H1 (cell line): ENCODE data around the gene ST6GALNAC3. TPM values are rescaled to one million over a fixed set of nuclear protein-coding genes. Genes with fewer than 3 reads are reported as not detected.

ENCODE experiments used
- CTCF ChIA-PET: fragments of 300-600 bp; sonication (Branson Sonifier 250); formaldehyde crosslinking; loops from one replicate; lab custom pipeline; 2021; ENCODE audit not compliant: partially characterized antibody; lab: Charles Lee
- POLR2A ChIA-PET: fragments of 300-600 bp; sonication (Branson Sonifier 250); formaldehyde crosslinking; loops from one replicate; lab custom pipeline; 2021; ENCODE audit warnings: inconsistent platforms; ENCODE audit not compliant: partially characterized antibody; lab: Charles Lee
- DNase-seq, 2 experiments: peaks; one replicate each; pipeline versions ENCODE4 v3.0.0 to v3.0.0-alpha.2; 2010 to 2022; ENCODE audit warnings: low spot score in 2 of 2, low read depth in 1 of 2, mixed read lengths in 1 of 2
- FAIRE-seq: peaks from 2 replicates; lab custom pipeline; 2011; peaks lifted over from hg19 to GRCh38; lab: Jason Lieb, UNC
- H2AFZ ChIP-seq: 2 replicates; pipeline ENCODE4 v1.8.1; 2012; ENCODE audit warnings: low read length, inconsistent platforms
- H2AK5ac ChIP-seq: 2 replicates; pipeline ENCODE4 v1.6.1; 2013; ENCODE audit warnings: low read depth, low read length
- H2BK120ac ChIP-seq: replicated peaks from 2 replicates; pipeline ENCODE3; 2013; ENCODE audit warnings: low read depth, low read length, inconsistent platforms
- H2BK12ac ChIP-seq: 2 replicates; pipeline ENCODE4 v1.6.1; 2013; ENCODE audit warnings: low read depth, low read length
- H2BK15ac ChIP-seq: 2 replicates; pipeline ENCODE4 v1.6.1; 2013; ENCODE audit warnings: low read length
- H2BK20ac ChIP-seq: 2 replicates; pipeline ENCODE4 v1.6.1; 2013; ENCODE audit warnings: low read length
- H2BK5ac ChIP-seq: 2 replicates; pipeline ENCODE4 v1.6.1; 2013; ENCODE audit warnings: low read depth, low read length
- H3K14ac ChIP-seq: 2 replicates; pipeline ENCODE4 v1.6.1; 2013; ENCODE audit warnings: inconsistent platforms; ENCODE audit not compliant: insufficient read length
- H3K18ac ChIP-seq: 2 replicates; pipeline ENCODE4 v1.6.1; 2013; ENCODE audit warnings: low read length; ENCODE audit errors: extremely low read depth
- H3K23ac ChIP-seq: 2 replicates; pipeline ENCODE4 v1.6.1; 2013; ENCODE audit warnings: inconsistent platforms; ENCODE audit not compliant: insufficient read length
- H3K23me2 ChIP-seq: 2 replicates; pipeline ENCODE4 v1.6.1; 2013; ENCODE audit warnings: low read depth, low read length
- H3K27ac ChIP-seq: 2 replicates; pipeline ENCODE4 v1.6.1; 2011; ENCODE audit warnings: low read depth, low read length, inconsistent platforms
- H3K27me3 ChIP-seq, 4 experiments: replicated peaks in 1 of 4; 1 replicate in 1 of 4; 2 replicates in 3 of 4; pipeline versions ENCODE4 v1.6.1 to v1.8.1; 2011 to 2013; ENCODE audit warnings: low read length in 3 of 4, mild to moderate bottlenecking in 3 of 4, inconsistent platforms in 2 of 4, mixed read lengths in 2 of 4, moderate library complexity in 1 of 4; ENCODE audit not compliant: control insufficient read depth in 3 of 4, insufficient read depth in 3 of 4; ENCODE audit errors: extremely low read depth in 1 of 4
- H3K36me3 ChIP-seq, 4 experiments: 2 replicates each; pipeline versions ENCODE4 v1.6.1 to v1.8.1; 2011 to 2013; ENCODE audit warnings: mild to moderate bottlenecking in 4 of 4, low read length in 3 of 4, moderate library complexity in 2 of 4, control low read depth in 1 of 4, inconsistent platforms in 1 of 4; ENCODE audit not compliant: insufficient read depth in 4 of 4, control insufficient read depth in 2 of 4
- H3K4ac ChIP-seq: replicated peaks from 2 replicates; pipeline ENCODE3; 2013; ENCODE audit warnings: low read length, low read depth, mixed read lengths, inconsistent platforms; ENCODE audit not compliant: insufficient read length
- H3K4me1 ChIP-seq, 4 experiments: replicated peaks in 1 of 4; 1 replicate in 1 of 4; 2 replicates in 3 of 4; pipeline versions ENCODE4 v1.6.1 to v1.8.1; 2011 to 2013; ENCODE audit warnings: low read length in 3 of 4, inconsistent platforms in 2 of 4, mixed read lengths in 1 of 4; ENCODE audit not compliant: insufficient read depth in 4 of 4, control insufficient read depth in 3 of 4
- H3K4me2 ChIP-seq, 2 experiments: 2 replicates each; pipeline versions ENCODE4 v1.6.1 to v1.8.1; 2011 to 2013; ENCODE audit warnings: low read depth in 2 of 2, low read length in 2 of 2, control low read depth in 1 of 2, inconsistent platforms in 1 of 2, mild to moderate bottlenecking in 1 of 2; ENCODE audit not compliant: insufficient read depth in 1 of 2
- H3K4me3 ChIP-seq, 4 experiments: fragments of 200-600, 300-600 bp in 1 of 4; sonication (generic), shearing (Covaris generic), sonication (Bioruptor Twin) in 1 of 4; 2 replicates each; pipeline versions ENCODE4 v1.5.1 to v1.8.1; 2011 to 2016; ENCODE audit warnings: low read length in 4 of 4, low read depth in 3 of 4, control low read depth in 2 of 4, inconsistent platforms in 2 of 4, mild to moderate bottlenecking in 2 of 4, mixed read lengths in 1 of 4, moderate library complexity in 1 of 4; ENCODE audit not compliant: insufficient read depth in 2 of 4; ENCODE audit errors: extremely low read depth in 1 of 4
- H3K56ac ChIP-seq: replicated peaks from 2 replicates; pipeline ENCODE3; 2013; ENCODE audit warnings: low read depth, mild to moderate bottlenecking, mixed read lengths, low read length, inconsistent platforms; ENCODE audit not compliant: insufficient read length
- H3K79me1 ChIP-seq: 2 replicates; pipeline ENCODE4 v1.6.1; 2013; ENCODE audit warnings: low read depth, low read length, control low read depth
- H3K79me2 ChIP-seq, 2 experiments: 2 replicates each; pipeline versions ENCODE4 v1.6.1 to v1.8.1; 2012 to 2013; ENCODE audit warnings: low read length in 2 of 2, mild to moderate bottlenecking in 2 of 2, inconsistent platforms in 1 of 2; ENCODE audit not compliant: insufficient read depth in 2 of 2, control insufficient read depth in 1 of 2
- H3K9ac ChIP-seq, 4 experiments: replicated peaks in 1 of 4; 1 replicate in 1 of 4; 2 replicates in 3 of 4; pipeline versions ENCODE4 v1.6.1 to v1.8.1; 2011 to 2013; ENCODE audit warnings: low read depth in 3 of 4, low read length in 3 of 4, control low read depth in 2 of 4, mild to moderate bottlenecking in 2 of 4, moderate library complexity in 2 of 4, inconsistent platforms in 1 of 4; ENCODE audit errors: extremely low read depth in 1 of 4
- H3K9me3 ChIP-seq, 2 experiments: 2 replicates each; pipeline versions ENCODE4 v1.6.1 to v1.8.1; 2012 to 2013; ENCODE audit warnings: mild to moderate bottlenecking in 2 of 2, moderate library complexity in 2 of 2, control low read depth in 1 of 2, inconsistent platforms in 1 of 2, low read depth in 1 of 2, low read length in 1 of 2, mixed read lengths in 1 of 2; ENCODE audit not compliant: insufficient read depth in 2 of 2
- H4K20me1 ChIP-seq, 2 experiments: replicated peaks in 1 of 2; 2 replicates each; pipeline versions ENCODE3 to v1.8.1; 2011 to 2013; ENCODE audit warnings: inconsistent platforms in 2 of 2, low read length in 2 of 2, mild to moderate bottlenecking in 1 of 2; ENCODE audit not compliant: insufficient read depth in 2 of 2, control insufficient read depth in 1 of 2
- H4K5ac ChIP-seq: 2 replicates; pipeline ENCODE4 v1.6.1; 2013; ENCODE audit warnings: low read length, low read depth, mixed read lengths, inconsistent platforms; ENCODE audit not compliant: insufficient read length
- H4K8ac ChIP-seq: 2 replicates; pipeline ENCODE4 v1.8.0; 2013; ENCODE audit warnings: mild to moderate bottlenecking, moderate library complexity, low read length, inconsistent platforms; ENCODE audit not compliant: insufficient read depth; ENCODE audit errors: extremely low read depth
- H4K91ac ChIP-seq: replicated peaks from 2 replicates; pipeline ENCODE3; 2013; ENCODE audit warnings: low read length, mixed read lengths, inconsistent platforms; ENCODE audit not compliant: insufficient read length
- TBP ChIP-seq: IDR thresholded peaks from 2 replicates; pipeline ENCODE4 v1.6.1; 2011; ENCODE audit warnings: low read depth, low read length, improper control_type of control experiment
- WGBS, 2 experiments: shearing (Covaris generic) in 1 of 2; methylation state at CpG; one replicate each; pipeline versions ENCODE4 v1.1.6 to v1.1.7; 2013 to 2015; ENCODE audit warnings: low lambda C conversion rate in 2 of 2, mixed read lengths in 2 of 2, inconsistent platforms in 1 of 2, low coverage in 1 of 2, missing lambda C conversion rate in 1 of 2; ENCODE audit not compliant: insufficient replicate concordance in 2 of 2, insufficient coverage in 1 of 2, insufficient read length in 1 of 2; ENCODE audit errors: extremely low coverage in 1 of 2, missing lambda C conversion rate in 1 of 2; 5-methylcytosine and 5-hydroxymethylcytosine counted together
- polyA plus RNA-seq, 7 experiments: library from polyadenylated mRNA; depleted of rRNA in 3 of 7; stranded (reverse) in 5 of 7; unstranded in 2 of 7; fragments of >200 nt in 5 of 7; fragments of 200-250 nt in 2 of 7; gene quantifications; 1 replicate in 5 of 7; 2 replicates in 1 of 7; 4 replicates in 1 of 7; pipeline versions ENCODE4 v1.2.1 to v1.2.3, GENCODE V29; 2011 to 2013; ENCODE audit warnings: missing spikeins in 2 of 7, mixed read lengths in 2 of 7
- total RNA-seq: library from RNA; stranded (reverse); fragmentation: NEBNext Ultra II Directional; extraction: Animal tissue kit (Norgen Biotek cat#: 25700); gene quantifications from 2 replicates; pipeline ENCODE4 v1.2.1, GENCODE V29; 2021
- TF ChIP-seq, protein P1 (sequence below): IDR thresholded peaks from 2 replicates; pipeline ENCODE4 v1.6.1; 2011; ENCODE audit warnings: low read depth, mild to moderate bottlenecking, low read length; ENCODE audit not compliant: insufficient read depth

The ST6GALNAC3 gene
- total and polyA plus RNA-seq, 2 of the 8 experiments (the other 6 are each of a cell fraction or from before 2014, with no cell fraction given): 4.9 to 19.0 TPM

GRCh38 chr1:76395059-76395458 lies 320.5 kb downstream of the ST6GALNAC3 start:
- TF ChIP-seq TBP: no peak
- TF ChIP-seq, protein P1, sequence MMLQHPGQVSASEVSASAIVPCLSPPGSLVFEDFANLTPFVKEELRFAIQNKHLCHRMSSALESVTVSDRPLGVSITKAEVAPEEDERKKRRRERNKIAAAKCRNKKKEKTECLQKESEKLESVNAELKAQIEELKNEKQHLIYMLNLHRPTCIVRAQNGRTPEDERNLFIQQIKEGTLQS: no peak
- Histone ChIP-seq H3K4ac (no peak overlapping the region), H3K27ac (no peak overlapping the region), H3K4me2 (no peak overlapping the region), H3K18ac (no peak overlapping the region), H3K9ac (no peak overlapping the region), H3K27me3 (no peaks in the 10 kb centered on the region), H3K4me3 (no peak overlapping the region), H3K56ac (no peak overlapping the region), H2BK20ac (no peak overlapping the region), H3K14ac (no peak overlapping the region), H3K79me1 (no peaks in the 10 kb centered on the region), H3K36me3 (no peaks in the 10 kb centered on the region), H3K23me2 (no peaks in the 10 kb centered on the region), H3K79me2 (no peaks in the 10 kb centered on the region), H2BK5ac (no peak overlapping the region), H2AFZ (no peak overlapping the region), H2BK12ac (no peak overlapping the region), H2BK120ac (no peak overlapping the region), H4K91ac (no peak overlapping the region), H3K9me3 (no peaks in the 10 kb centered on the region), H2AK5ac (no peak overlapping the region), H4K5ac (no peak overlapping the region), H3K4me1 (no peaks in the 10 kb centered on the region), H3K23ac (no peak overlapping the region), H4K8ac (no peak overlapping the region), H4K20me1 (no peaks in the 10 kb centered on the region), H2BK15ac (no peak overlapping the region)
- POLR2A ChIA-PET: no interaction called here
- FAIRE-seq: no peak
- no peak for DNase-seq
- CTCF ChIA-PET: no interaction called here
- 87% methylated on average over 2 of the region's 2 CpGs; no CpG with 5 or more reads in 1 of the 2 experiments for WGBS, 2 experiments
